RWPE1 (cell line): ENCODE measurements around the gene DUSP9.

Source experiments
- CTCF ChIA-PET: fragments of 350-600 bp; sonication (Branson Sonifier 250); formaldehyde crosslinking; extraction: SDS; loops from one replicate; lab custom pipeline; 2021; lab: Yijun Ruan, JAX
- POLR2A ChIA-PET: fragments of 400-600 bp; formaldehyde crosslinking; extraction: SDS; loops from one replicate; lab custom pipeline; 2020; ENCODE audit warnings: antibody characterized with exemption; ENCODE audit not compliant: low non-redundant PET; lab: Yijun Ruan, JAX
- DNase-seq: peaks from one replicate; pipeline ENCODE4 v3.0.0; 2012; ENCODE audit warnings: low spot score
- H3K27ac ChIP-seq: fragments of 450-650 bp; 2 replicates; pipeline ENCODE4 v1.5.1; 2017
- CTCF ChIP-seq: fragments of 450-650 bp; conservative IDR thresholded peaks from 2 replicates; pipeline ENCODE4 v1.5.1; 2017; ENCODE audit warnings: low read depth, mild to moderate bottlenecking

DUSP9 gene

GRCh38 chrX:153647461-153648357 is 706 bp downstream of the DUSP9 start:
- ChIA-PET POLR2A (no interaction called here), CTCF (interaction anchor here (0.5 to 1.1 kb wide), 2 partner anchors 93 to 253 kb away, joined by 4 to 8 read pairs; no protein-coding TSS in a partner anchor)
- TF ChIP-seq CTCF = no peak
- DNase-seq = no peak
- H3K27ac ChIP-seq = no peak overlapping the region

- TF ChIP-seq CTCF = no peak
- CTCF ChIA-PET = interaction anchor here (0.7 to 1.1 kb wide), 2 partner anchors 94 to 402 kb away, joined by 3 to 4 read pairs; no protein-coding TSS in a partner anchor
- POLR2A ChIA-PET = interaction anchor here (0.7 kb wide), 1 partner anchor 94 kb away, joined by 3 read pairs; no protein-coding TSS in a partner anchor
Measured at GRCh38 chrX:153648358-153649177, 1.6 kb downstream of the DUSP9 start.

GRCh38 chrX:153649178-153649914 is 2.3 kb downstream of the DUSP9 start:
- peak; percentile 21; the same call in 1 of the 2 replicates for TF ChIP-seq CTCF
- CTCF ChIA-PET = interaction anchor here (0.7 to 1.0 kb wide), 2 partner anchors 94 to 401 kb away, joined by 3 read pairs; no protein-coding TSS in a partner anchor

More at GRCh38 chrX:153648358-153649177, 1.6 kb downstream of the DUSP9 start:
- DNase-seq = no peak
- no peak overlapping the region for H3K27ac ChIP-seq

GRCh38 chrX:153649915-153650782 is 3.1 kb downstream of the DUSP9 start:
- ChIA-PET POLR2A (no interaction called here), CTCF (interaction anchor here (0.7 to 1.0 kb wide), 2 partner anchors 8 to 95 kb away, joined by 3 read pairs; no protein-coding TSS in a partner anchor)
- H3K27ac ChIP-seq = no peak overlapping the region
- TF ChIP-seq CTCF = no peak
- no peak for DNase-seq

More at GRCh38 chrX:153649178-153649914, 2.3 kb downstream of the DUSP9 start:
- H3K27ac ChIP-seq = no peak overlapping the region
- POLR2A ChIA-PET = no interaction called here
- no peak for DNase-seq

GRCh38 chrX:153650959-153651358 is 4.0 kb downstream of the DUSP9 start:
- no peak for DNase-seq
- POLR2A ChIA-PET = no interaction called here
- TF ChIP-seq CTCF = no peak
- H3K27ac ChIP-seq = no peak overlapping the region
- CTCF ChIA-PET = no interaction called here
